Stimulated activated CD4-positive, alpha-beta T cell treated with anti-CD3 and anti-CD28 coated beads, Interleukin-2, amount 100 ng/mL, for 24 hours (primary cell): ENCODE results near the gene TNS3.

Experiments used
- DNase-seq, 2 donors: peaks; one replicate each; pipeline ENCODE4 v3.0.0-alpha.2; 2020

TNS3 gene

DNA sequence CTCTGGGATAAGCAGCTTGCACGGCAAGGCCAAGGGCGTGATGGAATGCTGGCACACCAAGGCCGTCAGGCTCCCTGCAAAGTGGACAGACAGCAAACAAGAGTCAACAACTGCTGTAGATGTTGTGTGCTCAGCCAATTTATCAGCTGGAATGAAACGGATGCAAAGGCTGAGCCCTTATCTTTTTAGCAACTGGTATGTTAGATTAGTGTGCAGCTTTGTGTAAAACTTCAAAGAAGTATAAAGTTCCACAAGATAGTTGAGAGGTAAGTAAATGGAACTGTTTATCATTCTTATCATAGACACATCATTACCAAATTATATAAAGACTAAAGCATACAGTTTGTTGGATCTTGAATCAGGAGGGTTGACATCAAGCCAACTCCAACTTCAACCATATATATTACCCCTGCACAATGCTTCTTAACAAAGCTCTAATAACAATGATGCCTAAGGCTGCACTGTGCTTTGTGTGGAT lies 289.0 kb downstream of the TNS3 start:
- DNase-seq = no peak

DNA sequence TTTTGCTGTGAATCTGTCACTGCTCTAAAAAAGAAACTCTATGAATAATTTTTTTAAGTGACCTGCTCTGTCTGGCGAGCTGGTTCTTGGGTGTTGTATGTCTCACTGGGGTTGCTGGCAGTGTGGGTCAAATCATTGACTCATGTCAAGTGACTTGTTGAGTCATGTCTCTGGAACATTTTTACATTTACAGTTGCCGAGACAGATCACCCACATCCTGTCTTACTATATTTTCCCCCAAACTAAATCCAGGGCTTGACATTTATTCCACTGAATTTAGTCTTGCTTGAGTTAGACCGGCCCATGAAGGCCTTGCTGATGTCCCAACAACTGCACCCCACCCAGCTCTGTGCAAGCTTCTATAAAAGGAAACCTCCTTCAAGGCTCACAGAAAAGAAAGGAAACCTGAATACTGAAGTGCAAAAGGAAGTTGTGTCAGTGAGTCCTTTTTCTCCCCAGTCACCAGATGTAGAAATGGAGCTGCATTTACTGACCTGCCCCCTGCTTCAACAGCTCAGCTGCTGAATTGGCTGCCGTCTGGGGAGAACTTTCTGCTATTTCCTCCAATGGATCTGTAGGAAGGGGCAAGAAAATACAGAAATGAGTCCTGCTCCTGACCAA lies 290.3 kb downstream of the TNS3 start:
- peak in 1 of 2 donors; percentile 10 for DNase-seq

DNA sequence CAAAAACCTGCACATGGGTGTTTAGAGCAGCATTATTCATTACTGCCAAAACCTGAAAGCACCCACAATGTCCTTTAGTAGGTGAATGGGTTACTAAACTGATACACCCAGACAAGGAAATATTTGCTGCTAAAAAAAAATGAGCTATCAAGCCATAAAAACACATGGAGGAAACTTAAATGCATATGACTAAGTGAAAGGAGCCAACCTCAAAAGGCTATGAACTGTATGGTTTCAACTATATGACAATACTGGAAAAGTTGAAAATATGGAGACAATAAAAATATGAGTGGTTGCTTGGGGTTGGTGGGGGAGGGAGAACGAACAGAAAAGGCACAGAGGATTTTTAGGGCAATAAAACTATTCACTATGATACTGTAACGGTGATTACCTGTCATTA lies 291.0 kb downstream of the TNS3 start:
- no peak for DNase-seq

DNA sequence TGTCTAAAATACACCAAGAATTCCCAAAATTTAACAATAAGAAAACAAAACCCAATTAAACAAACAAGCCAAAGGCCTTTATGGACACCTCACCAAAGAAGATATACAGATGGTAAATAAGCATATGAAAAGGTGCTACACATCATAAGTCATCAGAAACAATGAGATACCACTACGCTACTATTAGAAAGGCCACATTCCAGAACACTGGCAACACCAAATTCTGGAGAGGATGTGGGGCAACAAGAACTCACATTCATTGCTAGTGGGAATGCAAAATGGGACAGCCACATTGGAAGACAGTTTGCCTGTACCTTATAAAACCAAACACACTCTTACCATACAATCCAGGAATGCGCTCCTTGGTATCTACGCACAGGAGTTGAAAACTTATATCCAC lies 291.4 kb downstream of the TNS3 start:
- DNase-seq = no peak

DNA sequence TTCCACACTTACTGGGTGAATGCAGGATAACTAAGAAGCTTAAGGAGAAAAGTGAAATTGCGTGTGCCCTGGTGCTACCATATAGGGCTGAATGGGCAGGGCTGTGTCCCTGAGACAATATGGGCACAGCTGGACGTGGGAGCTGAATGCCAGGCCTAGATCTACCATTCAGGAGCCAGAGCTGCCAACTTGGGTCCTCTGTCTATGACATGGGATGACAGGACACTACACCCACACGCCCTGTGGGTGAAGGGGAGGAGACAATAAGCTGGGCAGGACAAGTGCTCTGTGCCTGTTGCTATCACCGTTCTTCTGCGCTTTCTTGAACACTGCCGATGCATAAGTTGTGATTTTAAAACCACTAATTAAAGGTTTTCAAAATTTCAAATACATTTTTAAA lies 293.9 kb downstream of the TNS3 start:
- DNase-seq = no peak

DNA sequence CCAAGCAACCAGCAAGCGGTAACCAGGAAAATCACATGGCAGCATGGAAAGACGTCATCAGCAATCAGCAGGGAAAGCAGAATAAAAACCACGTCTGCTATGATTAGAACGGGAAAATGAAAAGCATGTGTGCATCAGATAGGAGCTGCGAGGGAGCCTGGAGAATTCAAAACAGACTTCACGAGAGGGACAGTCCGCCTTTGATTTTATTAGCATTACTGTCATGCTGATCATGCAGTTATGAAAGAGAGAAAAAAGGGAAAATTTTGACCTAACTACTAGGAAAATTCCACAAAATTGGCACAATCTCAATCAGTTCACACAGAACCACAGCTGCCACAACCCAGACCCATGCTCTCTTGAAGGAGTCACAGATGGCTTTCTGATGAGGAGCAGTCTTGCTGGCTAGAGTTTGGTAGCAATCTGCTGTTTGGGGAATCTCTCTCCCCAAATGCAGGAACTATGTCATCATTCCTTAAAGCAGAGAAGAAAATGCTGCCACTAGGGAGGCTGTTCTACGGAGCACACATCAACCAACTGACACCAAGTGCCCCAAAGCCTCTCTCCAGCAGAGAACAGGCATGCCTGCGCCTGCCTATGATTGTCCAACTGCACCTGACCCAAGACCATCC lies 295.9 kb downstream of the TNS3 start:
- no peak for DNase-seq

DNA sequence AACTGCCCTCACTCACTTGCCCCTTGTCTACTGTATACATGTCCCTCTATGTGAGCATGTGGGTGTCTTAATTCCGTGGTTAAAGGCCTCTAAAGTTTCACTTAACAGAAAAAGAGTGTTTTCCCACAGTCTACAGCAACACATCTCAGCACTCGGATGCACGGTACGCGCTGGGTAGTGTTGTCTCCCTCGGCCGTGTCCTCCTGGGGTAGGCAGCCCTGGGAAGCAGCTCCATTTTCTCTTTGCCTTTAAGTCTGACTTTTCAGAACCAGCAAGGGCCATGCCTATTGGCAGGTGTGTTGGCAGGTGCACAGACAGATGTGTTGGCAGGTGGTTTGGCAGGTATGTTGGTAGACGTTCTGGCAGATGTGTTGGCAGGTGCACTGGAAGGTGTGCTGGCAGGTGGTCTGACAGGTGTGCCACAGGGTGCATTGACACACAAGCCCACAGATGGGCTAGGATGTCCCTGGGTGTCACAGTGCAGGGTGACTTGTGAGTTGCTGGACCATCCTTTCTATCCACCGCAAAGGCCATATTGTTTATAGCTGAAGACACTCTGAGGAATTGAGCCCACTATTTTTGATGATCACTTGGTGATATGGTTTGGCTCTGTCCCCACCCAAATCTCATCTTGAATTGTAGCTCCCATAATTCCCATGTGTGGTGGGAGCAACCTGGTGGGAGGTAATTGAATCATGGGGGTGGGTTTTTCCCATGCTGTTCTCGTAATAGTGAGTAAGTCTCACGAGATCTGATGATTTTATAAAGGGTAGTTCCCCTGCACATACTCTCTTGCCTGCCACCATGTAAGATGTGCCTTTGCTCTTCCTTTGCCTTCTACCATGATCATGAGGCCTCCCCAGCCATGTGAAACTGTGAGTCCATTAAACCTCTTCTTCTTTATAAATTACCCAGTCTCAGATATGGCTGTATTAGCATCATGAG lies 296.9 kb downstream of the TNS3 start:
- DNase-seq = no peak

DNA sequence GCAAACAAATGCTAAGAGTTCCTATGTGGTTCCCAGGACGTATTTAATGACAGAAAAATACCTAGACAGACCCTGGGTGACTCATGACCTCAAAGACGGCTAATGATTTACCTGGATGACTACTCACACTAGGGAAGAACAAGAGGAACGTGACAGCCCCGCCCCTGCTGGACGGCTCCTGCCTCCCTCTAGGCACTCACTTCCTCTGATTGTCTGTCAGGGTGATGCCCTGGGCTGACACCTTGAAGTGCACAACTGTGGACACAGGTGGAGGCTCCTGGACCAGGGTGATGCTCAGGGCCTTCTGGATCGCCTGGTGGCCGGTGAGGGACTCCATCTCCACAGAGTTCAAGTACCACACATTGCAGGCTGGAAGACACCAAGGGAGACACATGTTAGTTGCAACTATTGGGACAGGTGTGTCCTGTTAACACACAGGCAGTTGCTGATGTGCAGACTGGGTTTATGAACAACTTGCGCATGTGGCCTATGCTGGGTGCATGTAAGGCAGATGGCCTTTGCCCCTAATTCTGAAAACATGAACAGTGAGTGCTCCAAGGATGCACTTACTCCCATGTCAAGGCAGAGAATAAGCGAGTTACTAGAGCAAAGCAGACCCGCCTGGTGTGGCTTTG lies 298.3 kb downstream of the TNS3 start:
- DNase-seq = no peak

DNA sequence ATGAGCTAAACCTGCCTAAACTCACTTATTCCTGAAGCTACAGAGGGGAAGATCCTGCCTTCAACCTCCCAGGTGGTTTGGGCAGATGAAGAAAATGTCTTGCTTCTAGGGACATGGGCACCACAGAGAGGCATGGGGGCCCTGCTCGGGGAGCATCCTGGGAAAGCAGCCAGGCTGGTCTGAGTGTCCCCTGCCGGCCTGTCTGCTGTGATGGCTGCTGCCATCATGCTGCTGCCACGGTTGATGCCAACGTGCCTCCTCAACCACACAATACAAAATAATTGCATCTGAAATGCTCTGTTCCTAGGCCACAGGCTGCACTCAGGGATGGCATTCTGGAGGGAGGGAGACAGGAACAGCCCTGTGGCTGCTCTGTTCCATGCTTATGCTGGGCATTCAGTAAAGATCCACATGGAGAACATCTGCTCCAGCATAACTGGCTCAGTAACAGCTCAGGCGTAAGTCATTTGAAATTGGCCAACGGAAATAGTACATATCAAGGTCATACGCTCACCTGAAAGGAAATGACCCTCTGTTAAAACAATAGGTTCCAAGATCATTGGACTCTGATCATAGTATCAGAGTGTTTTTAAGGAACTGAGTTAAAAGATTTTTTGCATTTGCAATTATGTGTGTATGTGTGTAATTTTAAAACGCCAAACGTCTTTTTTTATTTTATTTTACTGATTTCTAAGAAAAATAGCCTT lies 299.0 kb downstream of the TNS3 start:
- no peak for DNase-seq

DNA sequence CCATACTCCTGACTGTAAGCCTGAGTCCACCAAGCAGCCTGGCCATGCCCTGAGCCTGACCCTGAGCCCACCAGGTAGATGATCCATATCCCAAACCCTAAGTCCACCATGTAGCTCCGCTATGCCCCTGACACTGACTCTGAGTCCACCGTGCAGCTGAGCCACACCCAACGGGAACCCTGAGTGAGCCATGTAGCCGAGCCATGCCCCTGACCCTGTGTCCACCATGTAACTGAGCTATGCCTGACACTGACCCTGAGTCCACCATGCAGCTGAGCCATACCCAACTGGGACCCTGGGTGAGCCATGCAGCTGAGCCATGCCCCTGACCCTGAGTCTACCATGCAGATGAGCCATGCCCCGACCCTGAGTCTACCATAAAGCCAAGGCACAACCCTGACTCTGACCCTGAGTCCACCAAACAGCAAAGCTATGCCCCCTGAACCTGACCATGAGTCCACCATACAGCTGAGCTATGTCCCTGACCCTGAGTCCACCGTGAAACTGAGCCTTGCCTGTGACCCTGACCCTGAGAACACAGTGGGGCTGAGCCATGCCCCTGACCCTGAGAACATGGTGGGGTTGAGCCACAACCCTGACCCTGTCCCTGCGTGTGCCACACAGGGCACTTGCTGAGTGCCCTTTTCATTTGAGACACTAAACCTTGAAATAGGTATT lies 299.8 kb downstream of the TNS3 start:
- DNase-seq = no peak

DNA sequence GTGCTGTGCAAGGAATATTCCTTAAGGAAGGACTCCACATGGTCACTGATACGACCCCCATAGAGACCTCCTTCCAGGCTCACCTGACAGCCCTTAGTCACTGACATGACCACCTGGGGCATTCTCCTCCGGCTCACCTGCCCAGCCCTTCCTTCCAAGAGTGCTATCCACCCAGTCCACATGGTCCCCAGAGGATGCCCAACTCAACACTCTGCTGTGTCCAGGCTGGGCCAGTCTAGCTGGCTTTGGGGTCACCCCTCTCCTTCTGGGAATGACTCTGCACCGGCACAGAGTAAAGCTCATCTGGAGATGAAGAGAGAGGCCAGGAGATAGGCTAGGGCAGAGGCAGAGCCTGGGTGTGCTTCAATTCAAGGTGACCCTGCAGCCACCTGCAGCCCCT lies 300.8 kb downstream of the TNS3 start:
- no peak for DNase-seq

DNA sequence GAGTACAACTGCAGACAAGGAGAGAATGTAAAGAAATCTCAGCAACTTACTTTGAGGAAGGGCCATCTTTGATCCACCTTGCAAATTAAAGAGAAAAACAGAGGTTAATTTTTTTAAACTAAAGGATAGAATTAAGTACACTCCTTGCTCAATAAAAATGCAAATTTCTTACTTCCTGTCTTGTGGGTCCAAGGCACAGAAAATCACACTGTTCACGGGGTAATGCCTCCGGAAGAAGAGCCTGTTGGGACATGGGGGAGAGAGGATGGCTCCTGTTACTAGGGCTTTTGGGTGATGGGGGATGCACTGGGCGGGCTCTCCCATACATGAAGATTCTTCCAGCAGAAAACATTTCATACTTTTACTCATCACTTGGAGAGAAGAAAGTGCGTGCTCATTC lies 301.8 kb downstream of the TNS3 start:
- no peak for DNase-seq

DNA sequence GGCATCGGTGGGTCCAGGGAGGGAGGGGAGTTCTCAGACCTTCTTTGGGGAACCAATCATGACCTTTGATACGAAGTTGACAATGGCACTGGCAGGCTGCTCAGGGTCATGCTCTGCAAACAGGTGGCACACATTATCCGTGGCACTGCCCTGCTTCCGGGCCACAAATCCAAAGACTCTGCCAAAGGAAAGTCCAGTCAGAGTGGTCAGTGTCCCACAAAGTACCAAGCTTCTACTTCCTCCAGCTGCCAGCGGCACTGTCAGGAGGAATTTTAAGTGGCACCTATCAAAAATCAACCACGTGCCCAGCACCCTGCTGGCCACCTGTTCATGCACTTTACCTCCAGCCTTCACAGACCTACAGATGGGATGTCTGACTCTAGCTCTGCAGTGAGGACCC lies 303.9 kb downstream of the TNS3 start:
- no peak for DNase-seq

DNA sequence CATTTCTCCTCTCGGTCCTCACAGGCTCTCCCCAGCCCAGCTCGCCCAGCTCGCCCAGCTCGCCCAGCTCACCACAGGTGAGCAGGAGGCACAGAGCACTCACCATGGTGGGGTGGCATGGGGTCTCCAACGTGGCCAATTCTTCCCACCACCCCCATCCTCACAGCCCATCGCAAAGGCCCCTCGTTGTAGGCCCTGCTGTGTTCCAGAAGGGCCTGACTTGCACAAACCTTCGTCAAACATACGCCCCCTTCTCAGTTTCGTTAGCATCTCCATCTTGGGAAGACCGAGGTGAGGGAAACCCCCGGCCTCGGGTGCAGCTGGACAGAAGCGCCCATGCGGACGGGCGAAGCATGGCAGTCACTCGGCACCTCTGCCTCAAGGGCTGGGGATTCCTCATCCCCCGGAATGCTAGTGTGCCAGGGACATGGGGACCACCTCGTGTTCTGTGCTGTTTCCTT lies 304.6 kb downstream of the TNS3 start:
- no peak for DNase-seq

DNA sequence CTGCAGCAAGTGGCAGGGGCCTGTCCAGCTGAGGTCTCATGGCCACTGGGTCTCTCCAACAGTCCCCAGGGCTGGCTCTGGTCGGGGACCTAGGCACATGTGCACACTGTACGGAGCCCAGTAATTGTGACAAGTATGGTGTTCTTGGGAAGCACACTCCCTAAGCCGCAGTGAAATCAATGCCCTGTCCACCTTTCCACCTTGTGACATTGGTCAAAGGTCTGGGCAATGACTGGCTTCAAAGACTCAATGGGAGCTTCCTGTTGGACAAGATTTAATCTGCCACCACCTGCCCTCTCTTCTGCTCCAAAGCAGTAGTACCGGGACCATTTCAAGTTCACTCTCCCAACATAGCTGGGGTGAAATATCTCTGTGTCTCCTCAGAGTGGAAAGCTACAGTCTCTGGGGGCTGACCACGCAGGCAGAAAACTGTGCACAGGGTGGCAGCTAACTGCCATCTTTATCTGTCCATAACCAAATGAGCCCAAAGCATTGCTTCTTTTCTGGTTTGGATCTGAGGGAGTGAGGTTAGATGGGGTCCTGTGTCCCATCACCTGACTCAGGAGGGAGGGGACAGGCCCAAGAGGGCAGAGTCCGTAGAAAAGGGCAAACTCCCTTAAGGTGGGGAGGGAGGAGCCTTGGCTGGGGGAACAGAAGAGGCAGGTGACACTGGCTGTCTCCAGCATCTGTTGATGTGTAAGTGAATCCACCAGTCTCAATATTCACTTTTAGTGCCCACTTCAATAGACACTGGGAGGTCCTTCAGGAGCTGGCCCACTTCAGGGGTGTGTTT lies 307.7 kb downstream of the TNS3 start:
- DNase-seq = no peak

DNA sequence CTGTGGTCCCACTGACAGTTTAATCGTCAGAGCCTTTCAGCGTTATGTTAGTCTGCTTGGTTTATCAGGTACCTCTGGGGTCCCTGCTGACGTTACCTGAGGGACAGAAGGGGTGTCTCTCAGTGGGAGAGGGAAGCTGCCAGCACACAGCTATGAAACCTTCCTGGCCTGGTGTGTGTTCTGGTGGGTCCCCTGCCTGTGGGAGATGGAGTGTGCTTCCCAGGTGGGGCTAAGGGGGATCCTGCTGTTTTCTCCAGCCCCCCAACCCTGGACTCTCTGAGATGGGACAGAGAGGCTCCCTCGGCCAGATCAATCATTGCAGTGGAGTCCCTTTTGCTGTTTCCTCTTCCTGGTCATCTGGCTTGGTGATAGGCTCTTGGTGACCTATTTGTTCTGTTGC lies 308.8 kb downstream of the TNS3 start:
- no peak for DNase-seq

DNA sequence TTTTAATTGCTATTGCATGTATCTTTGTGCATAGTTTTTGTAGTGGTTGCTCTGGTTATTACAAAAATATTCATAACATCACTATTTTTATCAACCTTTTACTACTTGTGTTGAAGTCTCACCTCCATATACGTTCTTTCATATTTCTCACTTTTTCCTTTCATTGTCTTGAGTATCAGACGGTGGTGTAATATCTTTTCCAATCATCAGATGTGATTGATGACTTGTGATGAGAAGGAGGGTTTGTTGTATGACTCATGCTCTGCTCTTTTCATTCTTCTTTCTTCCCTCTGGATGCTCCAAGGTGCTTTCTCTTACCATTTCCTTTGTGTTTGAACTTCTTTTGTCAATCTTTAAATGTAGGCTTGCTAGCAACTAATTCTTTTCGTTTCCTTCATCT lies 310.2 kb downstream of the TNS3 start:
- no peak for DNase-seq

DNA sequence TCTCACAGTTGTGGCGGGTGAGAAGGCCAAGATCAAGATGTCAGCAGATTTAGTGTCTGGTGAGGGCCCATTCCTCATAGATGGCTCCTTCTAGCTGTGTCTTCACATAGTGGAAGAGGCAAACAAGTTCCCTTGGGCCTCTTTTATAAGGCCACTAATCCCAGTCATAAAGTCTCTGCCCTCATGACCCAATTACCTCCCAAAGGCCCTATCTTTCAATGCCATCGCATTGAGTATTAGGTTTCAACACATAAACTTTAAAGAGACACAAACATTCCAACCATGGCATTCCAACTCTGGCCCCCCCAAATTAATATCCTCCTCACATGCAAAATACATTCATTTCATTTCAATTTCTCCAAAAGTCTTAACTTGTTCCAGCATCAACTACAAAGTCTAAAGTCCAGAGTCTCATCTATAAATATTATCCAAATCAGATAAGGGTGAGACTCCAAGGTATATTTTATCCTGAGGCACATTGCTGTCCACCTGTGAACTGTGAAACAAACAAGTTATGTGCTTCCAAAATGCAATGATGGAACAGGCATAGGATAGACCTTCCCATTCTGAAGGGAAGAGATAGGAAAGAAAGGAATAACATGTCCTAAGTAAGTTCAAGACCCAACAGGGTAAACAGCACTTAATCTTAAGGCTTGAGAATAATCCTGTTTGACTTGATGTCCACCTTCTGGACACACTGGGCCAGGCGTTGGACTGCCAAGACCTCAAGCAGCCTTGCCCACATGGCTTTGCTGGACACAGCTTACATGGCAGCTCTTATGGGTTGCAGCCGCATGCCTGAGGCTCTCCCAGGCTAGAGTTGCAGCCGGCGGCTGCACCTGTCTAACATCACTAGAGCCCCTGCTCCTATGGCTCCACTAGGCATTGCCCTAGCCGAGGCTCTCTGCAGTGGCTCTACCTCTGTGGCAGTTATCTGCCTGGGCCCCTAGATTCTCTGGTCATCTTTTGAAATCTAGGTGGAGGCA lies 312.8 kb downstream of the TNS3 start:
- DNase-seq = no peak

DNA sequence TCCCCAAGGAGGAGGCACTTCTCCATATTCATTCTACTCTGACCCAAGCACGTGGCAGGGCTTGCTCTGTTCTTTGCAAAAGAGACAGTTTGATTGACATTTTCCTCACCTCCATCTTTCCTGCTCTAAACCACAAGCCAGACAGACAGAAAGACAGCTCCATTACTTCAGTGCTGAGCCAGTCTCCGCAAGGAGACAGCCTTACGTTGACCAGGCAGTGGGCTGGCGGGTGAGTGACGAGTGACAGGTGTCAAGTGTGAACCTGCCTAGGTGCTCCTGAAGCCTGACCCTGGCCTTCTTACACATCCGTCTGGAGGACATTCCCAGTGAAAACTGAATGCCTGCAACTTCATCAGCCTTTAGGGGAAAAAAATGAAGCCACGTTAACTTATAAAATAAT lies 314.6 kb downstream of the TNS3 start:
- DNase-seq = no peak

DNA sequence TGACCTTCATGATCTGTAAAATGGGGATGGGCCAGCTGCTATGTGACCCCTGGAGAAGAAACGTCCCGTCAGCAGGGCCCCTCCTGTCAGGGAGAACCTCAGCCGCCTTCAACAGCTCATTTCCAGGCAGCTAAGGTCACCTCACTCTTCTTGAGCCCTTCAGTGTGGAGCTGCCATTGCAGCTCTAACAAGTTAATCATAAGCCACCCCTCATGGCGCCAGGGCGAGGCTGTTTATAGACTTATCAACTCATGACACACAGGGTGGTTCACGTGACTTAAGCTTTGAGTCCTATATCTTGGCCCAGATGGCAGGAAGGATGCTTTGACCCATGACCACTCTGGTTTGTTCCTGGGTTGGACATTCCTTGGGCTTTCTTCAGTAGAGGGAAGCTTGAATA lies 315.1 kb downstream of the TNS3 start:
- no peak for DNase-seq
